Aorta (tissue), 5 donors: ENCODE results near the gene MEGF10. TPM values are rescaled to one million over a fixed set of nuclear protein-coding genes. Genes with fewer than 3 reads are reported as not detected.
"Not testable (repeated sequence)": the region's sequence is repeated elsewhere in the genome, so short reads cannot be mapped to it uniquely, and the experiment has no call there.

ENCODE experiments used
- ATAC-seq: fragments of 200-7000 bp; cut with Tn5 transposase; one replicate; pipeline ENCODE4 v1.9.1; 2022; ENCODE audit warnings: moderate library complexity; ENCODE audit not compliant: low FRiP score
- DNase-seq, 2 donors: peaks; one replicate each; pipeline ENCODE4 v3.0.0-alpha.2; 2020
- H3K27ac ChIP-seq, 2 donors: one replicate each; pipeline ENCODE4 v1.5.1; 2013; ENCODE audit warnings: low read length in 2 of 2, mild to moderate bottlenecking in 2 of 2, moderate library complexity in 2 of 2, control low read depth in 1 of 2, inconsistent platforms in 1 of 2, low read depth in 1 of 2
- H3K27me3 ChIP-seq, 2 donors: one replicate each; pipeline ENCODE4 v1.6.1; 2013; ENCODE audit warnings: control low read depth in 1 of 2, low read length in 1 of 2, mild to moderate bottlenecking in 1 of 2, moderate library complexity in 1 of 2; ENCODE audit not compliant: insufficient read depth in 2 of 2, control insufficient read depth in 1 of 2
- H3K36me3 ChIP-seq, 2 donors: one replicate each; pipeline ENCODE4 v1.6.1; 2013; ENCODE audit warnings: control low read depth in 1 of 2, low read length in 1 of 2, mild to moderate bottlenecking in 1 of 2; ENCODE audit not compliant: insufficient read depth in 2 of 2, control insufficient read depth in 1 of 2
- H3K4me1 ChIP-seq, 2 donors: one replicate each; pipeline ENCODE4 v1.6.1; 2013; ENCODE audit warnings: low read length in 2 of 2, control low read depth in 1 of 2, mild to moderate bottlenecking in 1 of 2, moderate library complexity in 1 of 2; ENCODE audit not compliant: insufficient read depth in 2 of 2, control insufficient read depth in 1 of 2
- H3K4me3 ChIP-seq, 2 donors: one replicate each; pipeline ENCODE4 v1.5.1; 2013; ENCODE audit warnings: low read length in 2 of 2, control low read depth in 1 of 2, mild to moderate bottlenecking in 1 of 2
- H3K9me3 ChIP-seq: one replicate; pipeline ENCODE4 v1.6.1; 2013; ENCODE audit warnings: mild to moderate bottlenecking, low read length; ENCODE audit not compliant: control insufficient read depth
- WGBS, 2 donors: extraction: QIAGEN DNeasy Blood & Tissue Kit; methylation state at CpG; one replicate each; pipeline ENCODE4 v1.1.7; 2013; 5-methylcytosine and 5-hydroxymethylcytosine counted together
- intact Hi-C, 2 donors: fragments of 100-400 bp; cut with DNase I; formaldehyde crosslinking; loops; one replicate each; pipeline versions ENCODE4 v1.14.2 to v1.15.0; 2022
- polyA plus RNA-seq, 2 donors: library from polyadenylated mRNA; stranded (reverse); fragments of 200-250 nt; gene quantifications; one replicate each; pipeline ENCODE4 v1.2.3, GENCODE V29; 2013
- total RNA-seq, 2 donors: library from RNA; stranded (reverse); fragmentation: NEBNext Ultra II Directional; extraction: Animal tissue kit (Norgen Biotek cat#: 25700); gene quantifications; one replicate each; pipeline ENCODE4 v1.2.1, GENCODE V29; 2021
- donor health status: healthy with polysubstance abuse.
- donor health status: Bipolar disorder and iron deficiency.
- donor health status: DM: no; HTN: no; CAD: no.
- donor health status: DM: no; HTN: no; CAD: no.
- donor health status: DM: yes; HTN: yes; CAD: no.

MEGF10 gene
- total and polyA plus RNA-seq, 4 donors, result 0.05 to 0.72 (median 0.52) TPM; not detected in 1

- no peaks in the 10 kb centered on the region for H3K27me3 ChIP-seq
- H3K4me1 ChIP-seq, result no peaks in the 10 kb centered on the region
- WGBS, 2 donors, result 78 to 82% methylated on average over 1 of the region's 1 CpG
- intact Hi-C loops, result no loop called here
- ATAC-seq (no peak), DNase-seq (no peak)
- H3K9me3 ChIP-seq, result no peaks in the 10 kb centered on the region
- no peaks in the 10 kb centered on the region for H3K36me3 ChIP-seq
- no peak overlapping the region for H3K27ac ChIP-seq
- no peak overlapping the region for H3K4me3 ChIP-seq
These were observed 4.9 kb downstream of the MEGF10 start for GRCh38 chr5:127295454-127295853.

GRCh38 chr5:127296321-127296720 is 5.7 kb downstream of the MEGF10 start:
- H3K27ac ChIP-seq, result no peak overlapping the region
- no peaks in the 10 kb centered on the region for H3K4me1 ChIP-seq
- DNase-seq (no peak), ATAC-seq (no peak)
- intact Hi-C loops, result no loop called here
- H3K4me3 ChIP-seq, result no peak overlapping the region
- H3K36me3 ChIP-seq, result no peaks in the 10 kb centered on the region
- no peaks in the 10 kb centered on the region for H3K27me3 ChIP-seq
- no peaks in the 10 kb centered on the region for H3K9me3 ChIP-seq

- H3K4me1 ChIP-seq, H3K36me3 ChIP-seq, ATAC-seq, DNase-seq, H3K27me3 ChIP-seq, H3K4me3 ChIP-seq, H3K27ac ChIP-seq, H3K9me3 ChIP-seq, intact Hi-C loops: not testable (repeated sequence)
- WGBS, 2 donors, result 75 to 77% methylated on average over 5 of the region's 5 CpGs
These were observed 6.3 kb downstream of the MEGF10 start for GRCh38 chr5:127296894-127297293.

- H3K4me1 ChIP-seq, result no peaks in the 10 kb centered on the region
- H3K27ac ChIP-seq, result no peak overlapping the region
- H3K4me3 ChIP-seq, result no peak overlapping the region
- no peaks in the 10 kb centered on the region for H3K9me3 ChIP-seq
- H3K36me3 ChIP-seq, result no peaks in the 10 kb centered on the region
- 72 to 76% methylated on average over 4 of the region's 4 CpGs for WGBS, 2 donors
- no peak for ATAC-seq
- DNase-seq, result no peak
- H3K27me3 ChIP-seq, result no peaks in the 10 kb centered on the region
- intact Hi-C loops, result no loop called here
These were observed 6.9 kb downstream of the MEGF10 start for GRCh38 chr5:127297348-127298035.

GRCh38 chr5:127298036-127298429 is 7.4 kb downstream of the MEGF10 start:
- Histone ChIP-seq H3K36me3 (no peaks in the 10 kb centered on the region), H3K4me1 (no peaks in the 10 kb centered on the region), H3K4me3 (no peak overlapping the region), H3K9me3 (no peaks in the 10 kb centered on the region), H3K27ac (no peak overlapping the region), H3K27me3 (no peaks in the 10 kb centered on the region)
- intact Hi-C loops, result no loop called here
- DNase-seq, result no peak
- no peak for ATAC-seq
- WGBS, 2 donors, result 87% methylated on average over 4 of the region's 4 CpGs

GRCh38 chr5:127298656-127299055 is 8.1 kb downstream of the MEGF10 start:
- H3K36me3 ChIP-seq, result no peaks in the 10 kb centered on the region
- DNase-seq (no peak), ATAC-seq (no peak)
- no peaks in the 10 kb centered on the region for H3K4me1 ChIP-seq
- no peaks in the 10 kb centered on the region for H3K27me3 ChIP-seq
- WGBS, 2 donors, result 74 to 77% methylated on average over 5 of the region's 5 CpGs
- no peak overlapping the region for H3K4me3 ChIP-seq
- no peak overlapping the region for H3K27ac ChIP-seq
- H3K9me3 ChIP-seq, result no peaks in the 10 kb centered on the region
- intact Hi-C loops, result no loop called here

- intact Hi-C loops, result no loop called here
- Histone ChIP-seq H3K4me1 (no peaks in the 10 kb centered on the region), H3K9me3 (no peaks in the 10 kb centered on the region), H3K27me3 (no peaks in the 10 kb centered on the region), H3K36me3 (no peaks in the 10 kb centered on the region), H3K4me3 (no peak overlapping the region), H3K27ac (no peak overlapping the region)
- ATAC-seq, result no peak
- no peak for DNase-seq
- 60 to 64% methylated on average over 2 of the region's 2 CpGs for WGBS, 2 donors
These were observed 9.1 kb downstream of the MEGF10 start for GRCh38 chr5:127299678-127300077.

- WGBS, 2 donors, result 76 to 77% methylated on average over 4 of the region's 4 CpGs
These were observed 11.9 kb downstream of the MEGF10 start for GRCh38 chr5:127302509-127302908.

GRCh38 chr5:127303404-127303803 is 12.8 kb downstream of the MEGF10 start:
- DNase-seq (no peak), ATAC-seq (no peak)
- 58 to 75% methylated on average over 1 of the region's 1 CpG for WGBS, 2 donors
- intact Hi-C loops, result no loop called here
- Histone ChIP-seq H3K9me3 (peaks cover 1% of the 10 kb centered on the region), H3K36me3 (no peaks in the 10 kb centered on the region), H3K4me3 (no peak overlapping the region), H3K4me1 (no peaks in the 10 kb centered on the region), H3K27me3 (no peaks in the 10 kb centered on the region), H3K27ac (no peak overlapping the region)

More at GRCh38 chr5:127302509-127302908, 11.9 kb downstream of the MEGF10 start:
- DNase-seq (no peak), ATAC-seq (no peak)
- Histone ChIP-seq H3K27ac (no peak overlapping the region), H3K4me3 (no peak overlapping the region), H3K36me3 (no peaks in the 10 kb centered on the region), H3K9me3 (no peaks in the 10 kb centered on the region), H3K4me1 (no peaks in the 10 kb centered on the region), H3K27me3 (no peaks in the 10 kb centered on the region)
- intact Hi-C loops, result no loop called here
